Activated T-cell treated with anti-CD3 and anti-CD28 coated beads for 4 hours (primary cell): ENCODE data around the gene MXD3.

Experiments
- DNase-seq: peaks from one replicate; pipeline ENCODE4 v3.0.0-alpha.2; 2020

Gene MXD3

DNA sequence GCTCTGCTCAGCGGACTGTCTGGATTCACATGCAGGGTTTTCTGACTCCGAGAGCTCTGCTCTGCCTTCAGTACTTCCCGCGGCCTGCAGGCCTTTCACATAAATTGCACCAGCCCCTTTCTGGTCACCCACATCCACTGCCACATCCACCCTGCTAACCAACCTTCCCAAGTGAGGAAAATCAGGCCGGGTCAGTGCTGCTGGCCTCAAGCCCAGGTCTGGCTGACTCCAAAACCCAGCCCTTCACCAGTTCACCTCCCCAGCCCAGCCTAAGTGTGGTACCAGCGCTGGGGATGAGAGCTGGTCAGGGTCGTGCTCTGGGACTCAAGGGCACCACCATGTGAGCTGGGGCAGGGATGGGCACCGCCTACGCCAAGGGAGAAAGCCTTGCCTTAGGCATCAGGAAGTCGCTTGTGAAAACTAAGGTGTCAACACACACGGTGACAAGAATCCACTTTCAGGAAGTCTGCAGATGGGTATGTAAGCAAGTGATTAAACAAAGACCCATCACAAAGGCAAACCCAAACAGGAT, 27.5 kb upstream of the MXD3 start:
- no peak for DNase-seq

DNA sequence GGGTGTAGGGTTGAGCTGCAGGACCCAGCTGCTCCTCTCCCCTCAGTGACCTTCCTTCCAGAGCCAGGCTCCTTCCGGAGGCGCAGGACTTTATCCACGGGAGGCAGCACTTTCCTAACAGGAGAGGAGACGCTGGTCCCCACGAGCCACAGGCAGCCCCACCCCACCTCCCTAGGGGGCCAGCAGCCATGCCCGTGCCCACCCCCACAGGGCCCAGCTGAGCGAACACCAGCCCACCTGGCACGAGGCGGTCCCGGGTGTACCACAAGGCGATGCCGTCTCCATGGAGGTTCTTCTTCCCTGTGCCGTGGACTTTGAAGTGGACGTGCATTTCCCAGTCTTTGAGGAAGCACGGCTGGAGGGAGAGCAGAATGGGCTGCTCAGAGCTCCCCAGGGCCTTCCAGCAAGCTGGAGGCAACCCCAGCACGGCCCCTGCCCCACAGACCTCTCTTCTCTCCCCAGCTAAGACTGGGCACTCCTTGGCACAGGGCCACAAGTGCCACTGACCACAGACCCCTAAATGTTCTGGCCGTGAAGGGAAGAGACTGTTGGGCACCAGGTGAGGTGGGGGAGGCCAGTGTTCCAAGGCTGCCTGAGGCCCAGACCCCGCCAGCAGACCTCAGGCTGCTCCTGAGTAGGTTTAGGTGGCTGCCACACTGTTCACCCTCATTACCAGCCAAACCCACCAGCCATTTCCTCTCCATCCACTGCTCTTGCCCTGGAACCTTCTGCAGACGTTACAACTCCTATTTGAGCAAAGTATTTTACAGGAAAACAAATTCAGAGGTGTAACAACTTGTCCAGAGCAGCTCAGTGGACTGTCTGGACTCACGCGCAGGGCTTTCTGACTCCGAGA, 26.8 kb upstream of the MXD3 start:
- DNase-seq: no peak

DNA sequence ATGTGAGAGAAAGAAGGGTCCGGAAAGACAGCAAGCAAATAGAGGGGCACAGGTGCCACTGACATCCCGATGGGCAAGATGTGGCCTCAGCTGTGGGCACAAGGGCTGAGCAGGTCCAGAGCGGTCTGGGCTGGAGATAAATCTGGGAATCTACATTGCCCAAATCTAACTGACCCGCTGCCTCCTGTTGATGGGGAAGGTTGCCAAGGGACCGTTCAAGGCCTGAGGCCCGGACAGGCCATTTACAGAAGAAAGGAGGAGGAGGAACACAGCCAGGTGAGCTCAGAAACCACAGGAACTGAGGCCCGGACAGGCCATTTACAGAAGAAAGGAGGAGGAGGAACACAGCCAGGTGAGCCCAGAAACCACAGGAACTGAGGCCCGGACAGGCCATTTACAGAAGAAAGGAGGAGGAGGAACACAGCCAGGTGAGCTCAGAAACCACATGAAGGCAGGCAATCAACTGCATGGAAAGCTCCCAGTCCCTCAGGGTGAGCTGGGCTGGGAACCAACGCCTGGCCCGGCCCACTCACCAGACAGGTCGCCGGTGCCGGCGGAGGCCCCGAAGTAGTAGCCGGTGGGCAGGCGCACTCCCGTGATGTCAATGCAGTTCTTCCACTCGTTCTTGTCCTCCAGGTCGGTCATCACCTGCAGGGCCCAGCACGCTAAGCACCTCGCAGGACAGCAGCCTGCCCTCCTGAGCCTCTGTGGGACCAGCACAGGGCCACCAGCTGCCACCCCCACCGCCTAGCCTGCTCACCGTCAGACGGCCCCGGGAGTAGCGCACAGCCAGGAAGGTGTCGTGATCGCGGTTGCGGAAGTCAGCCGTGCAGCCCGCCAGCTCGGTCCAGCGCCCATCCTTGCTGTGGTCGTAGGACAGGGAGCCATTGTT, 25.2 kb upstream of the MXD3 start:
- no peak for DNase-seq

DNA sequence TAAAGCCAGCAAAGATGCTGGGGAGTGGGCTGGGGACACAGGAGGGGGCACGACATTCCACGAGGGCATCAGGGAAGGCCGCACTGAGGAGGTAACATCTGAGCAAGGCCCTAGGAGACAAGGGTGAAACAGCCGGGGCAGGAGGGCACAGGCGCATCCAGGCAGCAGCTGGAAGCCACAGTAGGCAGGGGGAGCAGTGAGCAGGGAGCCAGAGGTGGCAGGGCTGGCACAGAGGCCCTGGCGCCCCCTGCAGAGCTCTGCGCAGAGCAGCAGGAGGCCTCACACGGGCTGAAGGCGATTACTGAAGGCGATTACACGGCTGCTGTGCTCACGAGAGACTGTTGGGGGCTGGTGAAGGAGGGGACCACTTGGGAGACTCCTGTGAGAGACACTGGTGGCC, 24.4 kb upstream of the MXD3 start:
- no peak for DNase-seq

DNA sequence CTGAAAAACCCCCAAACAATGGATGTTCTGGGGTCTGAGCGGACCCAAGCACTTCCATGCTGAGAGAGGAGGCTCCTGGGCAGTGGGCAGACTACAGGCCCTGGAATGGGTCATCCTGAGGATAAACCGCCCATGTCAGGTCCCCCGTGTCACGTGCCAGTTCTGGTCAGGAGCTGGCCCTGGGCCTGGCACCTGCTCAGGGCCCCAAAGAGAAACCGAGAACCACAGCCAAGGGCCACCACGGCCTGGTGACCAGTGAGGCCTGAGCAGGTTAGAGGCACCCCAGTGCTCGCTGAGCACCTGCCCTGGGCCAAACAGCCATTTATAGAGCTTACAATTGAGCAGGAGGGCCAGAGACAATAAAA, 24.0 kb upstream of the MXD3 start:
- no peak for DNase-seq

DNA sequence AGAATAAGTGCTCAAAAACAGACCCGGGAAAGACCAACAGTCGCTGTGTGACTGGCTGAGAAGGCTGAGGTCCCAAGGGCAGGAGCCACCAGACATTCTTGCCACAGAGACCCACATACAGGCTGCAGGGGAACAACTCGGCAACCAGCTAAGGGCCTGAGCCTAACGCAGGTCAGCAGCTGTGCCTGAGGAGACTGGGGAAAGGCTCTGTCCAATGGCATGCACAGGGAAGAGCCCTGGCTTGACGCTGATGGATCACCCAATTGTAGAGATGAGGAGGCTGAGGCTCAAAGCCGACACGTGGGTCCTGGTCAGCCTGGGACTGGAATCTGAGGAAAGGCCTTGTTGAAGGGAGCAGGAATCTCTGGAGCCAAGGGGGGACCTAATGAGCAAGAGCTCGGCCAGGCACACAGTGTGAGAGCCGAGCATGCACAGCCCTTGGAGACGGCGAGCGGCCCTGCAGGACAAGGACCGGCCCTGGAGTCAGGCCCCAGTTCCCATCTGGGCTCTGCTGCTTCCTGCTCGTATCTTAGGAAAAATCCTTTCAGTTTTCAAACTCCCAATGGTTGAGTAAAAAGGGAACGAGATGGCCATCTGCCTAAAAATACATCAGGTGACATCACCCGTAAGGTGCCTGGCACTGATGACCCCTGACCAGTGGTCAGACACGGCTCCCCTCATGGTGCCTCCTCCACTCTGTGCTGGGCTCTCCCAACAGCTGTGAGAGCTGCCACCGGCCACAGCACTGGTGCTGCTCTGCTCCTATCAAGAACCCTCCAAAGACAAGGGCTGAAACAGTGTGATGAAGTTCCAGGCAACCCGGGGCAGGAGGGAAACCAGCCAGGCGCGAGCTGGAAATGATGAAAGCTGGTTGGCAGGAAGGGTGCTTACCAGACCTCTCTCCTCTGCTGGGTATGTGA, 23.3 kb upstream of the MXD3 start:
- no peak for DNase-seq

DNA sequence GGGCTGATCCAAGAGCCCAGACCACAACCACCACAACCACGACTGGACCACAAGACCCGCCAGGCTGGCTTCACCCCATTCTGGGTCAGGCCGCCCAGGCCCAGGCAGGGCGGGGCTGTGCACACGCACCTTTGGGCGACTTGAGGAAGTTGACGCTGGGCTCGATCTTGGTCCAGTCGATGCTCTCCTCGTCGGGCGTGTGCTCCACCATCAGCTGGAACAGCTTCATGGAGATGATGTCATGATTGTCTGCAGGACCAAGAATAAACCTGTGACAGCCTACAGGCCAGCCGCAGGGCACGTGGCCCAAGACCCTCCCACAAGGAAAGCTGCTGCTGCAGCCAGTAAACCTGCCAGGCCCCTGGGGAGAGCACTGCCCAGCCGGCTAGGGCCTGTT, 22.5 kb upstream of the MXD3 start:
- DNase-seq: no peak

- no peak for DNase-seq
Measured at GRCh38 chr5:177333420-177334154, 21.9 kb upstream of the MXD3 start.

GRCh38 chr5:177332896-177333260, 21.2 kb upstream of the MXD3 start:
- DNase-seq: no peak

GRCh38 chr5:177332031-177332895, 20.6 kb upstream of the MXD3 start:
- DNase-seq: no peak

GRCh38 chr5:177330991-177331842, 19.5 kb upstream of the MXD3 start:
- DNase-seq: no peak

DNA sequence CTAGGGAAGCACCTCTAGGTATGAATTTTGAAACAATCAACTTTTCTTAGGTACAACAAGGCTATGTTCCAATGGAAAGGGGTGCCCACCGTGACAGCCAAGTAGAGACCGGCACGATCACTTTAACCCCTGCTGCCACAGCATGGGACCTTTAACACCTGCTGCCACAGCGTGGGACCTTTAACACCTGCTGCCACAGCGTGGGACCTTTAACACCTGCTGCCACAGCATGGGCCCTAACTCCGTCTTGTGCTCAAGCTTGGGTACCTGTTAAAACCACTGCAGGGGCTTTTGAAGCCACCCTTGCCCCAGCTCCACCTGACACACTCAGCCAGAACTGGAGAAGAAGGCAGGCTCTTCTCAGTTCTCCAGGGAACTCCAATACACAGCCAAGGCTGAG, 18.2 kb upstream of the MXD3 start:
- no peak for DNase-seq

- DNase-seq: no peak
Measured at GRCh38 chr5:177328545-177329231, 17.0 kb upstream of the MXD3 start.

GRCh38 chr5:177327539-177328522, 16.1 kb upstream of the MXD3 start:
- DNase-seq: no peak

DNA sequence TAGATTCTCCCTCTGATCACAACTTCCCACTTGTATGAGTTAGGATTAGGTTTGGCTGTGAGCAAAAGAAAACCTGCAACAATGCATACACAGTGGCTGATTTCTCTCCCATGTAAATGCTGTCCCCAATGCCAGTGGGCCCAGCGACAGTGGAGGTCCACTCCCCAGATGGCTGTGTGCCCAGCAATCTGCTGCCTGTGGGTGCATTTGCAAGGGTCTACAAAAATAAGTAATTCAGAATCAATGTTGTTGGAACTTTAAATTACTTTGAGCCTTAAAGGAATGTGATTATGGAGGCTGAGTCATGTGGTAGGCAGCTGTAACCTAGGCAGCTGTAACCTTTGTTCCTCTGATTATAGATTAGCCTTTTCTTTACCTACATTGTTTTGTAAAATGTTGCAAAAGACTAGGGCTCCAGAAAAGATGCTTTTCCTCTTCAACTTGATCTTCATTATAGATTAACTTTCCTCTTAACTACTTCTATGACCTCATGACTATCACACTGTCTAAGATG, 14.2 kb upstream of the MXD3 start:
- DNase-seq: no peak

- no peak for DNase-seq
Measured at GRCh38 chr5:177320879-177321278, 9.2 kb upstream of the MXD3 start.

GRCh38 chr5:177319913-177320588, 8.4 kb upstream of the MXD3 start:
- no peak for DNase-seq
